HG03558 (cell line): ENCODE measurements around the gene REN.

Experiments
- ATAC-seq: cut with Tn5 transposase; IDR thresholded peaks from one replicate; pipeline ENCODE4 v1.9.1; 2021; ENCODE audit warnings: moderate number of reproducible peaks; ENCODE audit not compliant: unreplicated experiment; ENCODE audit errors: extremely low read depth

REN gene

DNA sequence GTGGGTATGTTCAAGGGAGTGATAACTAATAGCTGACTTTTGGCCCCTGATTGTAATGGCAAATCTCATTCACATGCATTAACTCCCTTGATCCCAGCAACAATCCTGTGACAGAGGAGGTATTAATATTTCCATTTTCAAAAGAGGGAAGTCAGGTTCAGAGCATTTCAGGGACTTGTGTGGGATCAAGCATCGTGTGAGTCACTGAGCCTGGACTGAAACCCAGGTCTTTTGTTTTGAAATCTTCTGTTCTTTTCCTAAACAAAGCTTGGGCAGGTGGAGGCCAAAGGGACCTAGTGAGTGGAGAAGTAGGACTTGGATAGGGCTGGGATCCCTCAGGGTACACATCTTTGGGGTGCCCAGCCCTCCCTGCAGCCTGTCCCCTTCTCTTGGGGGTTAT is 52.2 kb downstream of the REN start:
- no peak for ATAC-seq

DNA sequence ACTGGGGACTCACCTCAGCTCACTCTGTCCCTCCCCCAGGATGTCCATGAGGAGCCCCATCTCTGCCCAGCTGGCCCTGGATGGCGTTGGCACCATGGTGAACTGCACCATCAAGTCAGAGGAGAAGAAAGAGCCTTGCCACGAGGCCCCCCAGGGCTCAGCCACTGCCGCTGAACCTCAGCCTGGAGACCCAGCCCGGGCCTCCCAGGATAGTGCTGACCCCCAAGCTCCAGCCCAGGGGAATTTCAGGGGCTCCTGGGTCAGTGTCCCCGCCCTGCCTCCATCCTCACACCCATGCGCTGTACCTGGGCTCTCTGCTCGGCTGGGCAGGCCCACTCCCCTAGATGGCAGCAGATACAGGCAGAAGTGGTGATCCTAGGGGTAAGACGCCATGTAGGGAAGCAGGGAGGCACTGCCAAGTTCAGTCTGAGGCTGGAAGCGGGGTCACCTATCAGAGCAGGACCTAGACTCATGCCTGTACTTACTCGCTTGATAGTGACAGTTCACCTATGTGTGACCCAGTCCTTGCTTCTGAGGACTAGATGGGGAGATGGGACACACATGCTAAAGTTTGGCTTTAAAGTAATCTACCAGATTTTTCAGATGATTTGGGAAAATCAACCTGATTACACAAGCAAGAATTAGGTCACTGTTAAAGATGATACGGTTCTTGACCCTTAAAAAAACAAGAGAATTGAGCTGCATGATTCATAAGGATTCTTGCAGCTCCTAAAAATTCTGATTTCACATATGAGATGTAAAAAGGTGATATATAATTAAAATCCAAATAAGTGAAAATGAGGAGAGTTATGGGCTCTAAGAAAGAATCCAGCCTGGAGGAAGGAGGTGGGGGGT is 53.0 kb downstream of the REN start:
- ATAC-seq = no peak

DNA sequence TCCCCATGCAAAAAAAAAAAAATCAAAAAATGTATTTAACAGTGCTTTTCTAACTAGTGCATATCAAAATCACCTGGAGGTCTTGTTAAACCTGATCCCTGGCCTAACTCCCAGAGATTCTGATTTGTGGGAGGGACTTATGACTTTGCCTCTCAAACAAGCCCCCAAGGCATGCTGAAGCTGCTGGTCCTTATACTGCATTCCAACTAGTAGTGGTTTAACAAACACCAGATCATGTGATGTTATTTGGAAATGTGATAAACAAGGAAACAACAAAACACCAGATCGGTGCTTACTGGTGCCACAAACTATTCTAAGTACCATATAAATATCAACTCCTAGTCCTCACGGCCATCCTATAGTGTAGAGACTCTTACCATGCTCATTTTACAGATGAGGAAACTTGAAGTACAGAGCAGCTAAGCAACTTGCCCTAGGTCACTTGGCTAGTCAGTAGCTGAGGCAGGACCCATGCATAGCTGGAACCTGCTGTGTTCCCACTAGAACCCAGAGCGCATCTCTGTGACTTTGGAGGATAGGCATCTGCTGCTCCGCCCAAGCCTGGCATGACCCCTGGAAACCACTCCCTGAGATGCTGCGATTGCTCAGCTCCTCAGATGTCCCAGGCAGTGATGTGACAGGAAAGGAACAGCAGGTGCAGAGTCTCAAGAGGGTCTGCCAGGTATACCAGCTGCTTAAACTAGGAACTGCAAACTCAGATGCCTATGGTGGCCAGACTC is 55.1 kb downstream of the REN start:
- no peak for ATAC-seq

DNA sequence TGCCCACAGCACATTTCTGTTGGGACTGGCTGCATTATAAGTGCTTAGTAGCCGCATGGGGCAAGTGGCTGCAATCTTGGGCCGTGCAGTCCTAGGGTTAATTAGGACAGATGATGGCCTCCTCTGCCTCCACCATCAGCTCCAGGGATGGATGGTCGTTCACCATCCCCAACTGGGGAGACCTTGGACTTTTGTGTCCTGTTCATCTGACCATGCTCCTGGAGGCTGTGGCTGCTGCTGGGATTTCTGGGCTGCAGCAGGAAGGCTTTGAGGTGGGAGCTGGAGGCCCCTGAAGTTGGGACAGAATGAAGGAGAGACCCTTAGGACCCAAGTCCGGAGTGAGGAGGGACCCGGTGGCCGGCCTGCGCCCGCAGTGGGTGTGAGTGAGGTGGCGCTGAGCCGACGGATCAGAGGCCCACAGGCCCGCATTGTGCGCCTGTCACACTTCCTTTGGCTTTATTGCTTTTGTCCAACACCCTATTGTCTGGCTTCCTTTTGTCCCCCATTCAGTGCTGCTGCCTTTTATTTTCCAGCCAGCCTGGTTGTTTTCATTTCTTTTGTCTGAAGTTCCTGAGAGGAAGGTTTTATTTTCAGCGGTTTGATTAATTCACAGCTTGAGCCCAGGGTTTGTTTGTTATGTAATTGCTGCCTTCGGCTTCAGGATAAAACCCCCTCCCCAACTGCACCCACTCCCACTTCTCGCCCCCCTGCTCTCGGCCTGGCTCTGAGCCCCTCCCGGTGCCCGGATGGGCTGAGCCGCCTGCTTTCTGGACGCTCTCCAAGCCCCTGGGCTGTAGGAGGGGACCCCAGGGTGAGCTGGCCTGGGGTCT is 57.6 kb downstream of the REN start:
- no peak for ATAC-seq

DNA sequence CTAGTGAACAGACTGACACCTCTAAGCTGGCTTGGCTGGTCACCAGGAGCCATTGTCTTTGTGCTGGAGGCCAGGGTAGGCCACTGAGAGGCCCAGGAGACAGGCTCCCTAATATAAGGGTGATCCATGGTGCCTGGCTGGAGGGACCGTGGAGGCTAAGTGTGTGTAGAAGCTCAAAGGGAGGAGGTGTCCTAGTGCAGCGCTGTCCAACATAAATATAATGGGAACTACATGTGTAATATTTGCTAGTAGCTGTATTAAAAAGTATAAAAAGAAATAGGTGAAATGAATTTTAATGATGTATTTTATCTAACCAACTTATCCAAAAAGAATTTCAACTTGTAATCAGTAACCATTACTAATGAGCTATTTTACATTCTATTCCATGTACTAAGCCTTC is 58.2 kb downstream of the REN start:
- ATAC-seq = no peak

DNA sequence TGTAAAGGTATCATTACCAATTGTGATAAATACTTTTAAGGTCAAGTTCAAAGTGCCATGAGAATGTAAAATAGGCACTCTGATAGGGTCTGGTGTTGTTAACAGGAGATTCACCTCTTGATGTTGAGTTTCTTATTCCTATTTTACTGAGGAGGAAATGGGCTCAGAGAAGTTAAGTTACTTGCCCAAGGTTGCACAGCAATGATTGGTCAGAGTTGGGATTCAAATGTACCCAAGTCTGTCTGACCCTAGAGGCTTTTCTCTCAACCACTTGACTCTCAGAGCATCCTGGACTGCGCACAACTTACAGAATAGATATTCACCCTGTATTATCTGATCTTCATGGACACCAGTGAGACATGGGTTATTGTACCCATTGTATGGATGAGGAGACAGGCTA is 59.3 kb downstream of the REN start:
- ATAC-seq = no peak

DNA sequence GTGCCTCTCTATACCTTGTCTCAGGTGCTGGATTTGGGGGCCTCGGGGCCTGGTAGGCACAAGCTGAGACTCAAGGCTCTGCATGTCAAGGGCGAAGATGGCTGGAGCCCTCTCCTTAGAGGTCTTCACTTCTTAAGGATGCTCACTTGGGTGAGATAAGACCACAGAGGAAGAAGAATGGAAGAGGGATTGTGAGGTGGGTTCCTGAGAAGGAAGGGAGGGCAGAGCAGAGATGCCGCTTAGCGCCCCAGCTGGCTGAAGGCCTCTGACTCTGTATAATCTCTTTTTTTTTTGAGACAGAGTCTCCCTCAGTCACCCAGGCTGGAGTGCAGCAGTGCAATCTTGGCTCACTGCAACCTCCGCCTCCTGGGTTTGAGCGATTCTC is 61.0 kb downstream of the REN start:
- no peak for ATAC-seq
